Measurements from ENCODE around the gene EGFL7.
A peak's percentile ranks its signal among the peaks of the same experiment; 100 is the strongest.

EGFL7 gene

DNA sequence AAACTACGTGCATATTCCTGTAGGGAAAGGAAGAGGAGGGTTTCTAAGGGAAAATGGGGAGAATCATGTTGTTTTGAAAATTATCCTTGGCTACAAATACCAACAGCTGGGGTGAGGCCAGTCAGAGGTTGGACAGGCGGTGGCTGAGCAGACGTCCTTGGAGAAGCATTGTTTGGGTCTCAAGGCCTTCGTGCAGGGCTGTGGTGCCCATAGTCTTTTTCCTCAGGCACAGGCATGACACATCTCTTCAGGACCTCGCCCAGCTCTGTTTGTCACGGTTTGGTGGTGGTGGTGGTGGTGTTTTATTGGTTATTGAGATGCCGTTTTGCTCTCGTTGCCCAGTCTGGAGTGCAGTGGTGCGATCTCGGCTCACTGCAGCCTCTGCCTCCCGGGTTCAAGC, 27.8 kb upstream of the EGFL7 start:
- in situ Hi-C loops (cut with MboI; ENCODE audit: low sequenced_read_pairs, unreplicated experiment) = no loop called here
- no peak for DNase-seq (ENCODE audit: low spot score)
- TF ChIP-seq, protein P1, sequence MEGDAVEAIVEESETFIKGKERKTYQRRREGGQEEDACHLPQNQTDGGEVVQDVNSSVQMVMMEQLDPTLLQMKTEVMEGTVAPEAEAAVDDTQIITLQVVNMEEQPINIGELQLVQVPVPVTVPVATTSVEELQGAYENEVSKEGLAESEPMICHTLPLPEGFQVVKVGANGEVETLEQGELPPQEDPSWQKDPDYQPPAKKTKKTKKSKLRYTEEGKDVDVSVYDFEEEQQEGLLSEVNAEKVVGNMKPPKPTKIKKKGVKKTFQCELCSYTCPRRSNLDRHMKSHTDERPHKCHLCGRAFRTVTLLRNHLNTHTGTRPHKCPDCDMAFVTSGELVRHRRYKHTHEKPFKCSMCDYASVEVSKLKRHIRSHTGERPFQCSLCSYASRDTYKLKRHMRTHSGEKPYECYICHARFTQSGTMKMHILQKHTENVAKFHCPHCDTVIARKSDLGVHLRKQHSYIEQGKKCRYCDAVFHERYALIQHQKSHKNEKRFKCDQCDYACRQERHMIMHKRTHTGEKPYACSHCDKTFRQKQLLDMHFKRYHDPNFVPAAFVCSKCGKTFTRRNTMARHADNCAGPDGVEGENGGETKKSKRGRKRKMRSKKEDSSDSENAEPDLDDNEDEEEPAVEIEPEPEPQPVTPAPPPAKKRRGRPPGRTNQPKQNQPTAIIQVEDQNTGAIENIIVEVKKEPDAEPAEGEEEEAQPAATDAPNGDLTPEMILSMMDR (IDR thresholded peaks at IDR 0.05; ENCODE audit: borderline replicate concordance, control extremely low read depth, extremely low read depth, insufficient read depth, missing control alignments) = no peak

DNA sequence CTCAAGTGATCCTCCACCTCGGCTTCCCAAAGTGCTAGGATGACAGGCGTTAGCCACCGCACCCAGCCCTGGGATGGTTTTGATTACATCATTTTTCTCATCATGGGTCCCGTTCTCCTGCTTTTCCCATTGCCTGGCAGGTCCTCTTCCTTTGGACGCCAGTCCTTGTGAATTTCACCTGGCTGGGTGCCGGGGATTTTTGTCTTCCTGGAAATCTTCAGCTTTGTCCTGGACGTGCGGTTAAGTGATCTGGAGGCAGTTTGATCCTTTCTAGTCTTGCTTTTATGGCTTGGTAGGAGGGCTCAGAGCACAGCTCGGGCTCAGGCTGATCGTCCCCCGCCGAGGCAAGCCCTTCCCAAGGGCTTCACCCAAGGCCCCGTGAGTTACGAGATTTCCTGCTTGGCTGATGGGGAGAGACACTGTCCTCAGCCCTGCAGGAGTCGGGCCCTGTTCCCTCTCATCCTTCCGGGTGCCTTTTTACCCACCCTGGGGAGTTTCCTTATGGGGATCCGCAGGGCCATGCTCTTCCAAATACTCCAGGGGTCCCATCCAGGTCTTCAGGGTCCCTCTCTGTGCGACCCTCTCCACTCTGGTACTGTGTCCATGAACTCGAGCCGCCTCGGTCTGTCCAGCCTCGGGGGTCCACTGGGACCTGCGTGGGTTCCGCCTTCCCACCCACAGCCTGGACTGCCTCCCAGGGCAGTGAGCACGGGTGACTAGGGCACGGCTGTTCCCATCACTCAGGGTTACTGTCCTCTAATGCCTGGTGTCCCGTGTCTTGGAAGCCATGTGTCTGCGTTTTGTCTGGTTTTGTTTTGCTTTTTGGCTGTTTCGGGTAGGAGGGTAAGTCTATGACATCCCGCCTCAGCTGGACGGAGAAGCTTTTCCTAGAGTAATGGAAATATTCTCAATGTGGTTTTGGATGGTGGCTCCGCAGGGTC, 22.3 kb upstream of the EGFL7 start:
- TF ChIP-seq, protein P1 (IDR thresholded peaks at IDR 0.05; ENCODE audit: borderline replicate concordance, control extremely low read depth, extremely low read depth, insufficient read depth, missing control alignments) = no peak
- in situ Hi-C loops (cut with MboI; ENCODE audit: low sequenced_read_pairs, unreplicated experiment) = no loop called here
- no peak for DNase-seq (ENCODE audit: low spot score)

DNA sequence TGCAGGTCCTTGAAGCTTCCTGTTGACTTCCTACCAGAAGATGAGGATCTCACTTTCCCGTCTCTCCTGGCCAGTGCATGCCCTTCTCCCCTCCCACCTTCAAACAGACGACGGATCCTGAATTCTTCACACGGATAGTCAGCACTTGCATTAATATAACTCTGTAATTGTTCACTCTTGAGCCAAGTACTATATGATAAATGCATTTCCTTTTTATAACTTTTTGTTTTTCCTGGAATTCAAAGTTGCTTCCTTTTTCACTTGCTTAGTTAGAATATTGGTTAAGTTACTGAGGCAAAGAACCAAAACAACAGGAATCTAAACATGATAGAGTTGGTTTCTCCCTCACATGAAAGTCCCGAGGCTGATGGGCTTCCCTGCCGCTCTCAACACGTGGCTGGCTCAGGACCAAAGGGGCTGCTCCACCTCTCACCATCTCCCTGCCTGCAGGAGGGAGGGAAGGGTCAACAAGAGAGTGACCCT, 20.2 kb upstream of the EGFL7 start:
- TF ChIP-seq, protein P1 (IDR thresholded peaks at IDR 0.05; ENCODE audit: borderline replicate concordance, control extremely low read depth, extremely low read depth, insufficient read depth, missing control alignments) = no peak
- in situ Hi-C loops (cut with MboI; ENCODE audit: low sequenced_read_pairs, unreplicated experiment) = no loop called here
- DNase-seq (ENCODE audit: low spot score) = no peak

DNA sequence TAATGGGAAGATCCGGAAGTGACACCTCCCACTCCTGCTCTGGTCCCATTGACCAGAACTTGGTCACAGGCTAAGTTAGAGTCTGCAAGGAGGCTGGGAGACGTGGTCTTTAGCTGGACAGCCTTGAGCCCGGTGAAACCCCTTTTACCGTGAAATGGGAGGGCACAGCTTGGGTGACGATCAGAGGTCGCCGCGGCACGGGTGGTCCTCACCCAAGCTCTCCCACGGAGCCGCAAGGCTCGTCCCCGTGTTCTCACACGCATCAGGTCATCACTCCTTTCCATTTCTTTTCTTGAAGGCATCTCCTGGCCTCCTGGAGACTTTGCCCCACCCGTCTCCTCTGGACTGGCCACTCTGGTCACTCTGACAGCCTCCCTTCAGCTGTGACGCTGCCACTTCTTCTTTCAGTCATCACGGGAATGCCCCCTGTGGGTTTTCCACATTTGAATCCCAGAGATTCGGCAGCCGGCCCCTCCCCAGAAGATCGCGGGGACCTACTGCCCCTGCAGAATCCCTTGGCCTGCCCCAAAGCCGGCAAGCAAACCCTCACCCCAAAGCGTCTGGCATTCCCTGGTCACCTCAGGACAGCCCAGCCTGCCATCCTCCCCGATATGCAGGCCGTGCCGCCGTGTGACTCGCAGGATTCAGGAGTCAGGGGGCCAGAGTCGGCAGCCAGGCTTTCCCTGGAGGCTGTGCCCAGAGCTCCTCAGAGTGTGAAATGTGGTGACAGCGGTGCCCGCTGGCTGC, 18.9 kb upstream of the EGFL7 start:
- TF ChIP-seq, protein P1 (IDR thresholded peaks at IDR 0.05; ENCODE audit: borderline replicate concordance, control extremely low read depth, extremely low read depth, insufficient read depth, missing control alignments) = no peak
- no peak for DNase-seq (ENCODE audit: low spot score)
- in situ Hi-C loops (cut with MboI; ENCODE audit: low sequenced_read_pairs, unreplicated experiment) = no loop called here

DNA sequence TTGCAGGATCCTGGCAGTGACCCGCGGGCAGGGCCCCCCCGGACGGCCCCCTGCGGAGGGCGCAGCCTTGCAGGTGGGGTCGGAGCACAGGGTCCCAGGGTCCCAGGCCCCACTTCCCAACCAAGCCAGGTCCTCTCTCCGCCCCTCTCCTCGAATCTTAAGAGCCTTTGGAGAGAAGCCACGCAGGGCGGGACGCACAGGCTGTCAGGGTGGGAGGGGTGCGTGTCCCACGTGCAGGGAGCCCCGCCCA, 18.4 kb upstream of the EGFL7 start:
- no peak for DNase-seq (ENCODE audit: low spot score)
- in situ Hi-C loops (cut with MboI; ENCODE audit: low sequenced_read_pairs, unreplicated experiment) = no loop called here
- TF ChIP-seq, protein P1 (IDR thresholded peaks at IDR 0.05; ENCODE audit: borderline replicate concordance, control extremely low read depth, extremely low read depth, insufficient read depth, missing control alignments) = no peak

DNA sequence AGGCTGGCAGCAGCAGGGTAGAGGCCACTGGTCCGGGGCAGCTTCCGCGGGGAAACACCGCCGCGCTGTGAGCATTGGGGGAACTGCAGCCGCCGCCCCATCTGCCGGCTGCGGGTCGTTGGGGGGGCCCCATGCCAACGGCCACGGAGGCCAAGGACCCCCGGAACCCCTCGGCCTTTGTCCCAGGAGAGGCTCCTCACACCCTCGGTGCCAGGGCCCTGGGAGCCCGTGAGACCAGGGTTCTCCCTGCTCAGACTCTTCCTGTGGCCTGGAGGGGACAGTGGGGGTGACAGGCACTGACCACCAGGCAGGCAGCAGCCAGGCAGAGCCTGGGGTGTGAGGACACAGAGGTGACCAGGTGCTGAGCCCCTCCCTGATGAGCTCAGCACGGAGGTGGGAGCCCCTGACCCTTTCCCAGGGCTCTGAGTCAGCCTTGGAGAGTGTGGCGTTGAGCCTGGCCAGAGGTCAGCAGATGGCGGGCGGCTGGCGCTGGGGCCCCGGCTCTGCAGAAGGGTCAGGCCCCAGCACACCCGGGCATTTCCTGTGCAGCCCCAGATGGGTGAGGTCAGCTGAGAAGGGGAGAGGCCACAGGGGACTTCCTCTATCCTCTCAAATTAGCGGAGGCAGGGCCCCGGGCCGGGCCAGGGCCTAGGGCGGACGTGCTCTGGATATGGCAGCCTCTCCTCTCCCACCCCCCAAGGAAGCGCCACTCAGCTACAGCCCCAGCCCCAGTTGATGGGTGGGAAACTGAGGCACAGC, 17.9 kb upstream of the EGFL7 start:
- TF ChIP-seq, protein P1 (IDR thresholded peaks at IDR 0.05; ENCODE audit: borderline replicate concordance, control extremely low read depth, extremely low read depth, insufficient read depth, missing control alignments) = peak; percentile 84
- DNase-seq (ENCODE audit: low spot score) = peak; percentile 90
- in situ Hi-C loops (cut with MboI; ENCODE audit: low sequenced_read_pairs, unreplicated experiment) = no loop called here
